Panc1 (cell line): ENCODE measurements around the gene TIMM50.
"Not testable (repeated sequence)": the region's sequence is repeated elsewhere in the genome, so short reads cannot be mapped to it uniquely, and the experiment has no call there.

Experiments used
- SIN3A ChIP-seq: IDR thresholded peaks from 2 replicates; pipeline ENCODE4 v1.6.1; 2012; ENCODE audit warnings: low read depth, mild to moderate bottlenecking, low read length, moderate library complexity, borderline replicate concordance; ENCODE audit not compliant: insufficient read depth
- TF ChIP-seq, protein P1 (sequence below): fragments of 450-650 bp; IDR thresholded peaks from 2 replicates; pipeline ENCODE4 v1.5.1; 2017; ENCODE audit warnings: mild to moderate bottlenecking

DNA sequence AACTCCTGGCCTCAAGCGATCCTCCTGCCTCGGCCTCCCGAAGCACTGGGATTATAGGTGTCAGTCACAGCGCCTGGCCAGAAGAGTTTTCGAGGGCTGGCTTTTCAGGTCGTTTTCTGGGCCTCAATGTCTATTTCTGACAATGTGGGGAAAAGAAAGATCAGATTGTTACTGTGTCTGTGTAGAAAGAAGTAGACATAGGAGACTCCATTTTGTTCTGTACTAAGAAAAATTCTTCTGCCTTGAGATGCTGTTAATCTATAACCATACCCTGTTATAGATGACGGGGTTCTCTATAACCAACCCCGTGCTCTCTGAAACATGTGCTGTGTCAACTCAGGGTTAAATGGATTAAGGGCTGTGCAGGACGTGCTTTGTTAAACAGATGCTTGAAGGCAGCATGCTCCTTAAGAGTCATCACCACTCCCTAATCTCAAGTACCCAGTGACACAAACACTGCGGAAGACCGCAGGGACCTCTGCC, 1.3 kb upstream of the TIMM50 start:
- TF ChIP-seq, protein P1, sequence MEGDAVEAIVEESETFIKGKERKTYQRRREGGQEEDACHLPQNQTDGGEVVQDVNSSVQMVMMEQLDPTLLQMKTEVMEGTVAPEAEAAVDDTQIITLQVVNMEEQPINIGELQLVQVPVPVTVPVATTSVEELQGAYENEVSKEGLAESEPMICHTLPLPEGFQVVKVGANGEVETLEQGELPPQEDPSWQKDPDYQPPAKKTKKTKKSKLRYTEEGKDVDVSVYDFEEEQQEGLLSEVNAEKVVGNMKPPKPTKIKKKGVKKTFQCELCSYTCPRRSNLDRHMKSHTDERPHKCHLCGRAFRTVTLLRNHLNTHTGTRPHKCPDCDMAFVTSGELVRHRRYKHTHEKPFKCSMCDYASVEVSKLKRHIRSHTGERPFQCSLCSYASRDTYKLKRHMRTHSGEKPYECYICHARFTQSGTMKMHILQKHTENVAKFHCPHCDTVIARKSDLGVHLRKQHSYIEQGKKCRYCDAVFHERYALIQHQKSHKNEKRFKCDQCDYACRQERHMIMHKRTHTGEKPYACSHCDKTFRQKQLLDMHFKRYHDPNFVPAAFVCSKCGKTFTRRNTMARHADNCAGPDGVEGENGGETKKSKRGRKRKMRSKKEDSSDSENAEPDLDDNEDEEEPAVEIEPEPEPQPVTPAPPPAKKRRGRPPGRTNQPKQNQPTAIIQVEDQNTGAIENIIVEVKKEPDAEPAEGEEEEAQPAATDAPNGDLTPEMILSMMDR = not testable (repeated sequence)
- not testable (repeated sequence) for TF ChIP-seq SIN3A
